ENCODE measurements around the gene CLIC5.

Gene CLIC5

GRCh38 chr6:45922728-45923351, 92.8 kb downstream of the CLIC5 start:
- DNase-seq: peak; percentile 87

DNA sequence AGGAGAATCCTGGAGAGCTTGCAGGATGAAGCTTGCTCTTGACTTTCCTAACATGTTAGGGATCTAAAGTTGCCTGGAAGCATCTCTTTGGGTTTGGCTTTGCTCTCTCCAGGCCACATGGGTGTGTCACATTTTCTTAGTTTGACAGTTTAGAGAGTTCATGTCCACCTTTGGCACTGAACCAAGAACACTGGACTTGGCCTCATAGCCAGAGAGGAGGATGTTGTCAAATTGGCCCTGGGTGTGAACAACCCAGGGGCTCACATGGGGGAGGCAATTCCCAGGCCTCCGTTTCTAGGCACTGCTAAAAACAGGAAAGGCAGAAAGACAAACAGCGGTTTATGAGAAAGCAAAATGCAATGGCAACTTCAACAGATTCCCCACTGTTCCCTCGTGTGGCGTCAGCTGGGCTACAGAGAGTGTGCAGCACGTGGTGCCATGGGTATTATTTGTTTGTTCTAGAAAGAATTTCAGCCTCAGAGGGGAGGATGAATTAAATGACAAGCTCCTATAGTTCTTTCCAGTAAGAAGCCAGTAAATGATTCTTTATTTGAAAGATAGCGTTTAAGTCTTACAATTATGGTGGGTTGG, 93.9 kb downstream of the CLIC5 start:
- no peak for DNase-seq

GRCh38 chr6:45920819-45921511, 94.7 kb downstream of the CLIC5 start:
- no peak for DNase-seq

- DNase-seq: no peak
Measured at GRCh38 chr6:45917439-45917838, 98.2 kb downstream of the CLIC5 start.

- no peak for DNase-seq
Measured at GRCh38 chr6:45916692-45917091, 99.0 kb downstream of the CLIC5 start.

- no peak for DNase-seq
Measured at GRCh38 chr6:45915780-45916468, 99.7 kb downstream of the CLIC5 start.

DNA sequence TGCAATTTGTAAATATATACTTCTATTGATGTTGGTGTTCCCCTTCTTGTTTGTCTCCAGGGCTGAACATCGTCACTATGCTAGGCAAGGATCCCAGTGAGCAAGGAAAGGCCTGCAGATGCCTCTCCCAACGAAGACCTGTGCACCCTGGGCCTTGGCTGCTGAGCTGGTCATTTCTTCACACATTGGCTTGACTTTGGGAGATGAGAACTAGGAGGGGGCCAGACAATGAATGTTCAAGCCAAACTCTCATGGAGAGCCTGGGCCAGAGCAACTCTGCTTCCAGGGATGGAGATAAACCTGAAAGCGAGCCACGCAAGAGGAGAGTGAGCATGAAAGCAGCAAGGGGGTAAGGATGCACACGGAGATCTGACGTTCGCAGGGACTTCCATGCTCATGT, 104.0 kb downstream of the CLIC5 start:
- DNase-seq: no peak

GRCh38 chr6:45903959-45904358, 111.7 kb downstream of the CLIC5 start:
- no peak for DNase-seq

- DNase-seq: no peak
Measured at GRCh38 chr6:45902984-45903383, 112.7 kb downstream of the CLIC5 start.

DNA sequence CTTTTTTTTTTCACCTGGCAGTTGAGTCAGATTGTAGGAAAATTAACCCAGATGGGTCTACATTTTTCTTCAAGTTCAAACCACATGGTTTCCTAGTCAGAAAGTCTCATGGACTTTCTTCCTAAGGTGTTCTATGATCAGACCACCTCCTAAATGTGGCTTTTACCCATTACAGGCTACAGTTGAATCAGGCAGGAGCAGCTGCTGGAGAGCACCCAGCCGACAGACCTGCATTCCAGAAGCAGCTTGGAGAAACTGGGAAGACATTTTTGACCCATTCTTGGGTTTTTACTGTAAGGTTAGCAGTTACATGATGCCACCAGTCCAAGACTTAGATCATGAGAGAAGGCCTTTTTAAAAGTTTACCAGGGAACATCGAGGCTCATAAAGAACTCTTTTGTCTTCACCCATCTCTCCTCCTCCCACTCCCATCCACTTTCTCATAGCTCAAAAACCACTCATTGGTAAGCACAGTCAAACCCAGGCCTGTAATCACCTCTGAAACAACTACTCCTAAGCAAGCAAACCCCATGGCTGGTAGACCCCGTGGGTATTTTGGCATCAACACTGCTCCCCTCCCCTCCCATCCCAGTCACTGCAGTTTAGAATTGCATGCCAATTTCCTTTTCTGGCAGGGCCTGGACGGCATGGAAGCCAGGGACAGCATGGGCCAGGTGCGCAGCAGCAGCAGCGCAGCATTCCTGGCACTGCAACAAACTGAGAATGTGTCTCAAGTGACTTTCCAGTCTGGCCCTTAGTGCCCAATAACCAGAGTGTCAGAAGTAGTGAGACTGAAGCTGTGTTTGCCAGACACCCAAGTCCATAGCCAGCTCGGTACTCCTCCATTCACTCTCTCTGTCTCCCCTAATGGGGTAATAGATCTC, 113.7 kb downstream of the CLIC5 start:
- no peak for DNase-seq

DNA sequence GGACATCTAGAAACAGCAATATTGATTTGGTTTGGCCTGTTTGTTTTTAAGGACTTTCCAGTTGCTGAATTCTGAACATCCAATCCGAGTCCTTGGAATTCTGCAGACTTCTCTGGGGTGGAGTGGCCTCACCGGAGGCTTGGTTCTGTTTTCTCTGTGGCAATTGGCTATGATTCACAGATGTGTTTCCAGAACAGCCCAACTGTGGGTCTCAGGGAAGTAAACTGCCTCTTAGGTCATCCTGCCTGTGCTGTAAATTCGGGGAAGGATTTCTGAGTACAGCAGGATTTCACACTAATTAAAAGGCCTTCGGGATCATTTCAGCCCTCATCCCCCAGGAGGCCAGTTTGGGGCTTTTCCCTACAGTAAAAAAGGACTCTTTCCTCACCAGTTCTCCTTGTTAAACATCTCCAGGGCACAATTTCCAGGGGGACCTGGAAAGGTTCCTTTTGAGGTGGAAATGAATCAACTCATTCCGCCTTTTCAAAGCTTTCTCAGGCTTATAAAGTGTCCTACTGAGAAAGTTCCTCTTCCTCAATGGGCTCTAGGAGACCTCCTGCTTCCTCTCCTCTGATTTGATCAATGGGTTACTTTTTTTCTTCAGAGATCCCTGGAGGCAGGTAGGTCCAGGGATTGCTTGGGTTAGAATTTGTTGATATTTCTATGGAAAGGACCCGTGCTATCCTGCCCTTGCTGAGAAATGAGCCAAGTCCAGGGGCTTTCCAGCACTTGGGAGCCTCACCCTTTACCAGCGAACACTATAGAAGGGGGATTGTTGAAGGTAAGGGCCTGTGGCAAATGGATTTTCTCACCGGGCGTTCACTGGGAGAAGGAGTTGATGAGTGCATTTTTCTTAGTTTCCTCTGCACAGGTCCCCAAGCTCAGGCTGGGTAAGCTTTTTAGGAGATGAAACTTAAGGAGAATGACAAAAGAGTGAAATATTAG, 114.6 kb downstream of the CLIC5 start:
- DNase-seq: peak; percentile 78

GRCh38 chr6:45899683-45899946, 116.0 kb downstream of the CLIC5 start:
- DNase-seq: no peak

DNA sequence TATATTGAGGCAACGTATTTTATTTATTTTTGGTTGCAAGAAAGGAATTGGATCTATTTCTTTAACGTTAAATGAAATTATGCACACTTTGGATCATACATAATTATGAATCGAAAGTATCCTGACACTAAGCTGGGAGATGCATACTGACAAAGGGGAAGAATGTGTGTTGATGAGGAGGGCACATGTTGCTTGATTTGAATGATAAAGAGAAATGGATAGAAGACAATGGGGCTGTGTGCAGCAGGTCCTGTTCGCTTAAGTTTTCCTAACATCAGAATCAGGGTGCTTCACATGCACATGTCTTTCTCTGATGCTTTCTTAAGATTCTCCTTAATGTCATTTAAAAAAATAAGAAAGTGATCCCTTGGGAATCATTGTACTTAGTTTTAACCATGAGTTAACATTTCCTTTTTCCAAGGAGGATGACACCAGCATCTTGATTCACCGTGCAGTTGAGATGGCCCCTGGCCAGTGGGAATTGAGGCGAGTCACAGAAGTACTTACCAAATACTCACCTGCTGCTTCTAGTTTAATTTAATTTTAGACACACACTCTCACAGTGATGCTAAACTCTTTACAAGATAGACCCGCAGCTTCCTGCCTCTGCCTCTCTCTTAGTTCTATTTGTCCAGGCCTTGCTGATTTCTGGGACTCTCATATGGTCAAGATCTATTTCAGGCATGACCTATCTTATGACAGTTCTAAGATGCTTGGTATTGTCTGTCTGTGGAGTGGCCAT, 116.5 kb downstream of the CLIC5 start:
- DNase-seq: no peak

DNA sequence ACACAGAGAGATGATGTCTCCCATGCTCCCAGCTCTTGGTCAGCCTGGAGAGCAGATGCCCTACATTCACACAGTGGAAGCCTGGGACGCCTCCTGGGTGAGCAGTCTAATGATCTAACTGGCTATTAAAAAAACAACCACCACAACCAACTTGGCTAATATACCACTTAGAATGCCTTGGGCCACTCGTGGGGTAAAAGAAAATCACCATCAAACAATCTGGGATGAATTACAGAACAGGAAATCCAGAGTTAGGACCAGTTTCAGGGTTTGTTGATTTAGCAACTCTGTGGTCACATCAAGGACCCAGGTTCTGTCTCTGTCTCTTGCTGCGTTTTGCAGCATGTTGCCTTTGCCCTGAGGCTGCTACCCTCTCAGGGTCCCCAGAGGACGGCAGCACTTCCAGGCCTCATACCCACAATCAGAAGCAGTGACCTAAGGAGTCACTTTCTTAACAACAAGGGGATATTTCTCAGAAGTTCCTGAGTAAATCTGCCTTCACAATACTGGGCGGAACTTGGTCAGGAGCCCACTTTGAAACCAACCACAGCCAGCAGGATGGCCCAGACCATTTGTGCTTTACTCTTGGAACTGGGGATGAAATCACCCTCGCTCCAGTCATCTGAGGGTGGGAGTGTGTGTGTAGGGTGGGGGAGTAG, 118.7 kb downstream of the CLIC5 start:
- DNase-seq: no peak

- no peak for DNase-seq
Measured at GRCh38 chr6:45895569-45895968, 120.1 kb downstream of the CLIC5 start.

GRCh38 chr6:45892696-45893245, 122.9 kb downstream of the CLIC5 start:
- DNase-seq: no peak

DNA sequence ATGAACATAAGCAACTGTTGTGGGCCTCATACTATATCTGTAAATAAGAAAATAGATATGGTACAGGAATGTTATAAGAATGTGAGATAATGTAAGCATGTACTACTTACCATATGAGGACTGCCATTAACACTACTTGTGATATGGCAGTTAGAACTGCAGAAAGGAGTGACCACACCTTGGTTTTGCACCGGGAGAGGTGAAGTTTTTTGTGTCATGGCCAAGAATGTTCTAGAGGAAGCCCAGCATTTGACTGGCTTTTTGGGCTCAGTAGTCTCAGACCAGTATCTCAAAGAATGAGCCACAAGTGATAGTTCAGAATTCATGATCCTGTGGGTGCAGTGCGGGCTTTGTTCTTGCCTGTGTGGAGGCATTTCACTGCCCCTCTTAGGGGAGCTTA, 123.5 kb downstream of the CLIC5 start:
- no peak for DNase-seq

GRCh38 chr6:45886776-45887175, 128.9 kb downstream of the CLIC5 start:
- no peak for DNase-seq

GRCh38 chr6:45884336-45884735, 131.3 kb downstream of the CLIC5 start:
- no peak for DNase-seq

- DNase-seq: no peak
Measured at GRCh38 chr6:45882671-45883070, 133.0 kb downstream of the CLIC5 start.

Measured in islet precursor cell (in vitro differentiated cells).